ENCODE measurements around the gene TAF10.

The TAF10 gene

GRCh38 chr11:6607190-6607795 lies 4.7 kb downstream of the TAF10 start:
- DNase-seq (ENCODE audit: low spot score) = no peak

GRCh38 chr11:6606471-6607189 lies 5.4 kb downstream of the TAF10 start:
- DNase-seq (ENCODE audit: low spot score) = peak; percentile 97

GRCh38 chr11:6604790-6605189 lies 7.2 kb downstream of the TAF10 start:
- DNase-seq (ENCODE audit: low spot score) = no peak

- DNase-seq (ENCODE audit: low spot score) = peak; percentile 65
Measured at GRCh38 chr11:6604081-6604626, 7.9 kb downstream of the TAF10 start.

GRCh38 chr11:6603287-6604080 lies 8.5 kb downstream of the TAF10 start, which contains the start of the genes ILK and RRP8:
Gene ILK (plus strand): TSS chr11:6603774. CDS start chr11:6604272, 498 bp downstream.
Gene RRP8 (minus strand): TSS chr11:6603616. CDS start chr11:6603502, 114 bp downstream.
- peak; percentile 90 for DNase-seq (ENCODE audit: low spot score)

- peak; percentile 4 for DNase-seq (ENCODE audit: low spot score)
Measured at GRCh38 chr11:6602096-6602940, 9.7 kb downstream of the TAF10 start.

GRCh38 chr11:6601041-6601461 lies 11.0 kb downstream of the TAF10 start:
- no peak for DNase-seq (ENCODE audit: low spot score)

GRCh38 chr11:6599881-6600390 lies 12.1 kb downstream of the TAF10 start:
- DNase-seq (ENCODE audit: low spot score) = no peak

- DNase-seq (ENCODE audit: low spot score) = no peak
Measured at GRCh38 chr11:6599449-6599848, 12.6 kb downstream of the TAF10 start.

GRCh38 chr11:6598555-6598954 lies 13.5 kb downstream of the TAF10 start:
- DNase-seq (ENCODE audit: low spot score) = no peak

- DNase-seq (ENCODE audit: low spot score) = no peak
Measured at GRCh38 chr11:6596239-6596877, 15.7 kb downstream of the TAF10 start.

- no peak for DNase-seq (ENCODE audit: low spot score)
Measured at GRCh38 chr11:6594142-6594768, 17.8 kb downstream of the TAF10 start.

- DNase-seq (ENCODE audit: low spot score) = no peak
Measured at GRCh38 chr11:6588018-6588417, 24.0 kb downstream of the TAF10 start.

GRCh38 chr11:6587360-6587953 lies 24.6 kb downstream of the TAF10 start:
- DNase-seq (ENCODE audit: low spot score) = no peak

GRCh38 chr11:6586434-6587359 lies 25.3 kb downstream of the TAF10 start:
- no peak for DNase-seq (ENCODE audit: low spot score)

GRCh38 chr11:6584528-6584927 lies 27.5 kb downstream of the TAF10 start:
- DNase-seq (ENCODE audit: low spot score) = no peak

GRCh38 chr11:6583584-6583983 lies 28.4 kb downstream of the TAF10 start:
- no peak for DNase-seq (ENCODE audit: low spot score)

GRCh38 chr11:6579681-6580080 lies 32.3 kb downstream of the TAF10 start:
- DNase-seq (ENCODE audit: low spot score) = no peak

- no peak for DNase-seq (ENCODE audit: low spot score)
Measured at GRCh38 chr11:6578134-6578533, 33.9 kb downstream of the TAF10 start.

Measured in kidney tubule cell (primary cell).